ENCODE measurements around the gene FHAD1.

The FHAD1 gene

DNA sequence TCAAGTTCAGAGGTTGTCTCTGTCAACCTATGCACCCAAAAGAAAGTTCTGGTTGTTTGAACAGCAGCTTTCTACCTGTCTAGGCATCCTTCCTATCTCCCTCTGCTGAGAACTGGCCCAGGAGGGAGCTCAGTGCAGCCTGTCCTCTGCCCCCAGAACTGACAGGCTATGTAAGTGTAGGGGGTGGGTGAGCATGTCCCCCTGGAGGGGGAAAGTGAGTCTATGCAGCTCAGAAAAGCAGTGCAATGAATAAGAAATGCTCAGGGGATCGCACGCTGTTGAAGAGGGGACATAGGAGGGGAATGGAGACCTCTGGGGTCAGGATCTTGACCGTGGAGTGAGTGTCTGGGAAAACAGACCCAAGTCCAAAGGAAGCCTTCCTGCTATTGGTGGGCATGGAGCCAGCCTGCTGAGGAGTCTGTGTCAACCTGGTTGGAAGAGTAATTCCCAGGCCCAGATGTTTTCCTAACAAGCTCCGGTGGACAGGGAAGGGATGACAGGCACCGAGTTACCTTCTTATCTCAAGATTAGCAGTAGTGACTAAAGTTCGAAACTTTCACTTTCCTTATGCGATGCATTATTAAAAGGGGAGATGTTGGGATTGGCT, 26.1 kb upstream of the FHAD1 start:
- no peaks in the 10 kb centered on the region for H4K20me1 ChIP-seq (ENCODE audit: insufficient read depth, low read length)
- no peak overlapping the region for H2AFZ ChIP-seq (ENCODE audit: low read length)
- no peaks in the 10 kb centered on the region for H3K27me3 ChIP-seq (replicated peaks; ENCODE audit: insufficient read depth, low read length)
- no peak overlapping the region for H3K9ac ChIP-seq (ENCODE audit: low read length)
- H3K9me2 ChIP-seq (replicated peaks; ENCODE audit: insufficient read depth, low read length), result no peaks in the 10 kb centered on the region
- H3K4me2 ChIP-seq (ENCODE audit: low read depth, low read length), result peak overlapping the region; percentile 52; the same call in 1 of the 2 replicates
- H3K36me3 ChIP-seq (replicated peaks; ENCODE audit: insufficient read depth, low read length), result no peaks in the 10 kb centered on the region
- peaks cover 47% of the 10 kb centered on the region for H3K4me1 ChIP-seq (ENCODE audit: low read length)
- no peaks in the 10 kb centered on the region for H3K79me2 ChIP-seq (ENCODE audit: low read length)
- no peak overlapping the region for H3K4me3 ChIP-seq (ENCODE audit: low read length)
- DNase-seq, result no peak
- peak overlapping the region; percentile 33; the same call in 1 of the 2 replicates for H3K27ac ChIP-seq (ENCODE audit: low read length)
- H3F3A ChIP-seq (ENCODE audit: insufficient read depth, low read length), result peaks cover 16% of the 10 kb centered on the region
- H3K9me3 ChIP-seq (replicated peaks; ENCODE audit: insufficient read depth, low read length), result no peaks in the 10 kb centered on the region
- TF ChIP-seq EZH2phosphoT487 (IDR thresholded peaks at IDR 0.05; ENCODE audit: low read length) (no peak), EZH2 (optimal IDR thresholded peaks at IDR 0.05; ENCODE audit: low read depth, low read length) (no peak)
- TF ChIP-seq, protein P1, sequence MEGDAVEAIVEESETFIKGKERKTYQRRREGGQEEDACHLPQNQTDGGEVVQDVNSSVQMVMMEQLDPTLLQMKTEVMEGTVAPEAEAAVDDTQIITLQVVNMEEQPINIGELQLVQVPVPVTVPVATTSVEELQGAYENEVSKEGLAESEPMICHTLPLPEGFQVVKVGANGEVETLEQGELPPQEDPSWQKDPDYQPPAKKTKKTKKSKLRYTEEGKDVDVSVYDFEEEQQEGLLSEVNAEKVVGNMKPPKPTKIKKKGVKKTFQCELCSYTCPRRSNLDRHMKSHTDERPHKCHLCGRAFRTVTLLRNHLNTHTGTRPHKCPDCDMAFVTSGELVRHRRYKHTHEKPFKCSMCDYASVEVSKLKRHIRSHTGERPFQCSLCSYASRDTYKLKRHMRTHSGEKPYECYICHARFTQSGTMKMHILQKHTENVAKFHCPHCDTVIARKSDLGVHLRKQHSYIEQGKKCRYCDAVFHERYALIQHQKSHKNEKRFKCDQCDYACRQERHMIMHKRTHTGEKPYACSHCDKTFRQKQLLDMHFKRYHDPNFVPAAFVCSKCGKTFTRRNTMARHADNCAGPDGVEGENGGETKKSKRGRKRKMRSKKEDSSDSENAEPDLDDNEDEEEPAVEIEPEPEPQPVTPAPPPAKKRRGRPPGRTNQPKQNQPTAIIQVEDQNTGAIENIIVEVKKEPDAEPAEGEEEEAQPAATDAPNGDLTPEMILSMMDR (IDR thresholded peaks at IDR 0.05; ENCODE audit: low read length), result no peak

DNA sequence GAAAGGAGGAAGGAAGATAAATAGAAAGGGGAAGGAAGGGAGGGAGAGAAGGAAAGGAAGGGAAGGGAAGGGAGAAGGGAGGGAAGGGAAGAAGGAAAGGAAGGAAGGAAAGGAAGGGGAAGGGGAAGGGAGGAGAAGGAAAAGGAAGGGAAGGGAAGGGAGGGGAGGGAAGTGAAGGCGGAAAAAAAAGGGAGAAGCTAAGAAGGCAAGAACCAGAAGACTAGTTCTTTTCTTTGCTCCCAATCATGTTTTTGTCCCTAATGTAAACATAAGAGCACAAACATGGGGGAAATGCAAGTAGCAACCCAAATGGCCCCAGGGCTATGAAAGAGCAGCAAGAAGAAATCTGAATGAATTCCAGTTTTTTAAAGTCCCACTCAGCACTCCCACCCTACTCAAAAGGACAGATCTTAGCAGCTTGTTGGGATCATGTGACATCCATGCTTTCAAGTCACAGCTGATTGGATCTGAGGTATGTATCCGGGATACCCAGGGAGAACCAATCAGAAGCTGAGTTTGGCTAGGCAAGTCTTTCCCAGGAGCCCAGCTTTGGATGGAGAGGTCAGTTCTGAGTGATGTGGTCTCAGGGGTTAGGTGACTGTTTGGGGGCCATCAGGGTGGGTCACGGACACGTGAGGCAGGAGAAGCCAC, 24.2 kb upstream of the FHAD1 start:
- Histone ChIP-seq H3F3A (ENCODE audit: insufficient read depth, low read length) (peaks cover 16% of the 10 kb centered on the region), H2AFZ (ENCODE audit: low read length) (no peak overlapping the region), H3K27me3 (replicated peaks; ENCODE audit: insufficient read depth, low read length) (no peaks in the 10 kb centered on the region), H3K27ac (ENCODE audit: low read length) (no peak overlapping the region), H4K20me1 (ENCODE audit: insufficient read depth, low read length) (no peaks in the 10 kb centered on the region), H3K4me1 (ENCODE audit: low read length) (peaks cover 47% of the 10 kb centered on the region), H3K9me3 (replicated peaks; ENCODE audit: insufficient read depth, low read length) (no peaks in the 10 kb centered on the region), H3K9me2 (replicated peaks; ENCODE audit: insufficient read depth, low read length) (no peaks in the 10 kb centered on the region), H3K4me3 (ENCODE audit: low read length) (no peak overlapping the region), H3K4me2 (ENCODE audit: low read depth, low read length) (peak overlapping the region; percentile 1; the same call in 1 of the 2 replicates), H3K9ac (ENCODE audit: low read length) (no peak overlapping the region), H3K79me2 (ENCODE audit: low read length) (no peaks in the 10 kb centered on the region), H3K36me3 (replicated peaks; ENCODE audit: insufficient read depth, low read length) (no peaks in the 10 kb centered on the region)
- no peak for DNase-seq
- TF ChIP-seq, protein P1 (IDR thresholded peaks at IDR 0.05; ENCODE audit: low read length), result no peak
- TF ChIP-seq EZH2phosphoT487 (IDR thresholded peaks at IDR 0.05; ENCODE audit: low read length), result no peak
- no peak for TF ChIP-seq EZH2 (optimal IDR thresholded peaks at IDR 0.05; ENCODE audit: low read depth, low read length)

DNA sequence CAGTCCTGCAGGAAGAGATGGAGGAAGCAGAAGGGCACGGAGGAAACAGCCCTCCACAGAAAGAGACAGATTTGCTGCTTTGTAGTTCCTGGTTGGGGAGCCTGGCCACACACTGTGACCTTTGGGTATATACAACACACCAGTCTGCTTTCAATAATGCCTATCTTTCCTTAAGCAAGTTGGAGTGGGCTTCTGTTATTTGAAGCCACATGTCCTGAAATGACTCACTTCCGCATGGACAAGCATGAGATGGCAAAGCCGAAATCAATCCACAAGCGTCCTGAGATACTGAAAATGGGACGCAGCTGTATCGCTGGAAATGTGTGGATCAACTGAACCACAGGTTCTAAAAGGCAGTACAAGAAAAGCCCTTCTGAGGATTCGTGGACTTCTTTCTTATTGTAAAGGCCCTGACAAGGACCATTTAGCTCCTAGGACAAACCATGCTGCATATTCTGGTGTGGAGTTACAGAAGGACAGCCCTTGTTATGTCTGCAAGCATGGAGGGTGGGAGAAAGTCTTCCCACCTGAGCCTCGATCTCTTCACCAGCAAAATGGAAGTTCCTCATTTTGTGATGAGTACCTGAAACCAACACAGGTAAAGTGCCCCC, 22.7 kb upstream of the FHAD1 start:
- Histone ChIP-seq H3K4me1 (ENCODE audit: low read length) (peaks cover 34% of the 10 kb centered on the region), H3K9ac (ENCODE audit: low read length) (no peak overlapping the region), H4K20me1 (ENCODE audit: insufficient read depth, low read length) (no peaks in the 10 kb centered on the region), H2AFZ (ENCODE audit: low read length) (no peak overlapping the region), H3K9me3 (replicated peaks; ENCODE audit: insufficient read depth, low read length) (no peaks in the 10 kb centered on the region), H3F3A (ENCODE audit: insufficient read depth, low read length) (peaks cover 16% of the 10 kb centered on the region), H3K79me2 (ENCODE audit: low read length) (no peaks in the 10 kb centered on the region), H3K4me3 (ENCODE audit: low read length) (no peak overlapping the region), H3K4me2 (ENCODE audit: low read depth, low read length) (no peak overlapping the region), H3K36me3 (replicated peaks; ENCODE audit: insufficient read depth, low read length) (no peaks in the 10 kb centered on the region), H3K9me2 (replicated peaks; ENCODE audit: insufficient read depth, low read length) (no peaks in the 10 kb centered on the region), H3K27me3 (replicated peaks; ENCODE audit: insufficient read depth, low read length) (no peaks in the 10 kb centered on the region), H3K27ac (ENCODE audit: low read length) (no peak overlapping the region)
- no peak for DNase-seq
- no peak for TF ChIP-seq EZH2phosphoT487 (IDR thresholded peaks at IDR 0.05; ENCODE audit: low read length)
- no peak for TF ChIP-seq EZH2 (optimal IDR thresholded peaks at IDR 0.05; ENCODE audit: low read depth, low read length)
- TF ChIP-seq, protein P1 (IDR thresholded peaks at IDR 0.05; ENCODE audit: low read length), result no peak

Measured in MM.1S (cell line).